IPS-18c (cell line): Measurements from ENCODE around the gene SLC38A1.
"Not testable (repeated sequence)": the region's sequence is repeated elsewhere in the genome, so short reads cannot be mapped to it uniquely, and the experiment has no call there.

Experiments used
- H3K4me3 ChIP-seq: 2 replicates; pipeline ENCODE4 v1.7.0; 2013; ENCODE audit warnings: low read depth, mild to moderate bottlenecking, low read length, moderate library complexity; ENCODE audit not compliant: insufficient read depth
- H3K9me3 ChIP-seq: one replicate; pipeline ENCODE4 v1.6.1; 2013; ENCODE audit warnings: mild to moderate bottlenecking, low read length, moderate library complexity; ENCODE audit not compliant: control insufficient read depth, insufficient read depth

Gene SLC38A1

DNA sequence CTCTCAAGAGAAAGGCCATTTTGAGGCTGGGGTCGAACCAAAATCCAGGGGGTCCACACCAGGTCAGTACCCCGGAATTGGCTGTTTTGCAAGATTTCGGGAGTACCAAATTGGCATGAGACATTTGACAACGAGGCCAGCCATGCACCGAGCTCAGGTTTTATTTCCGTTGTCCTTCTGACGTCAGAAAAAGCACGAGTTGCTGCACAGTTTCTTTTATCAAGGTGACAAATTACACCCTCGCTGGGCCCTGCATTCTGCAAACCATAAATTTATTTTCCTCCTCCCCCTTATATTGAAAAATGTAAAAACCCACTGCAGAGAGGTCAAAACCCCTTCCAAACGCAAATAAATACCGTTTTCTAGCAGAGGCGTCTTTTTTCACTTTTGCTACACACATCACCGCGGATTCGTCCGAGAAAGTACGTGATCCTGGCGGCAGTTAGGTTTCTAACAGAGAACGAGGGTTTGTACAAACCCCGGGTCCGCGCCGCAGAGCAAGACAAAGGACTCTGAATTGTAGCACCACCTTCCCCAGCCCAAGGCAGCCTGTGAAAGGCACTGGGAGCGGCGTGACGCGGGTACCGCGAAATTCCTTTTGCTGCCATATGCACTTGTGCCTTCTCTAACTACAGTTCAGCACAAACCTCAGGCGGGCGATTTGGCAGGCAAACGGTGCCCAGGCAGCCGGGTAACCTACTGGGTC is 1.8 kb downstream of the SLC38A1 start:
- H3K4me3 ChIP-seq, result peak overlapping the region; percentile 92
- no peaks in the 10 kb centered on the region for H3K9me3 ChIP-seq

DNA sequence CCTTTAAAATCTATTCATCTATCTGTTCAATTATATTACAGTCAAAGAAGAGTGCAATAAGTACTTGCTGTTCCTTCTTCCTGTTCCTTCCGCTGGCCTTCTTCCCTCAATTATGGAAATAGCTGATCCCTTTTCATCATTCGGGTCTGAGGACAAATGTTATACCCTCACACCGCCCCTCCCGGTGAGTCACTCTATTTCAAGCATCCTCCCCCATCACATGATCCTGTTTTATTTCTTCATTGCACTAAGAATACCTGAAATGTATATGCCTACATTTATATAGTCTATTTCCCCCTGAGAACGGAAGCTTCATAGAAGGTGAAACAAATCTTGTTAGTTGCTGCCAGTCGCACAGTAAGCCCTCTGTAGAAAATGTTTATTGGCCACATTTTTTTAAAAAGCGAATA is 2.5 kb downstream of the SLC38A1 start:
- no peaks in the 10 kb centered on the region for H3K9me3 ChIP-seq

DNA sequence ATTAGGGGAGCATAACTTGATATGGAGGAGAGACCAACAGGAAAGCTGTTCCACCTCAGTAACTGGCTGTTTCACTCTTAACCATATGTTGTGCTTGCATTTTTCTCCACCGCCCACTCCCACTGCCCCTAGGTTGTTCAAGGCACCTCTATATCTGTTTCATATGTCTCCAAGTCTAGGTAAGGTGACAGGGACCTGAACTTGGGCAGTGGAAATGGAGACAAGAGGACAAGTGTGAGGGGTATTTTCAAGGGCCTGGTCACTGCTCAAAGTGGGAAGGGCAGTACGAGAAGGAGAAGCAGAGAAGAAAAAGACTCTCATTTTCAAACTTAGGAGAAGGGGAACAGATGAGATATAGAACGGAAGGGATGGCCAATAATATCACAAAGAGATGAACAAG is 3.1 kb downstream of the SLC38A1 start:
- Histone ChIP-seq H3K9me3 (no peaks in the 10 kb centered on the region), H3K4me3 (peak overlapping the region; percentile 24; the same call in 1 of the 2 replicates)

More for the DNA sequence above, 2.5 kb downstream of the SLC38A1 start:
- H3K4me3 ChIP-seq, result peak overlapping the region; percentile 92

DNA sequence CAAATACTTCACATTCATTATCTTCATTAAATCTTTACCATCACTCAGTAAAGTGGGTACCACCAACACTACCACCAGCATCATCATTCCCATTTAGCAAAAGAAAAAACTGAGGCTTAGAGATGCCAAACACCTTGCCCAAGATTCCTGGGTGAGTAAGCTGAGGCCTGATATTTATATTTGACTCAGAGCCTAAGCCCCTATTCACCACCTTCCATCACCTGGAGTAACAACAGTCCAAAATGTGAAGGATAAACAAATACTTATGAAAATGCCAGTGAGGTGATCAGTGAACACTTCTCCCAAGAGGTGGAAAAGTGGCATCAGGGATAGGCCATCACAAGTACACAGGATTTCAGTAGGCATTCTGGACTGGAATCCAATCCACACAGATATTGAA is 3.7 kb downstream of the SLC38A1 start:
- H3K9me3 ChIP-seq, result no peaks in the 10 kb centered on the region
- no peak overlapping the region for H3K4me3 ChIP-seq

DNA sequence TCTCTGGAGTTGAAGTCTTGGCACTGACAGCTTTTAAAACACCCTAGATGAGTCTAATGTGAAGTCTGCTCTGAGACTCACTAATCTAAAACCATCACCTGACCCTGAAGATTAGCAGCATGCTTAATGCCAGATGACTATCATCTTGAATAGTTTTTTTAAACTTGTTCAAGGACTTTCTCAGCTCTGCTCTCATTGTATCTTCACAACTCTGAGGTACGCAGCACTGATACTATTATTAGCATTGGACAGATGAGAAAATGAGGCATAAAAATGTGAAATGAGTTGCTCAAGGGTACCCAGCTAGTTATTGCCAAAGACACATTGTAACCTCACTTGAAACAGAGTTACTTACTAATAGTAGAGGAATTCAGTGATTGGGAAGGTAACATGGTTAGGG is 4.8 kb downstream of the SLC38A1 start:
- Histone ChIP-seq H3K9me3 (no peaks in the 10 kb centered on the region), H3K4me3 (no peak overlapping the region)

DNA sequence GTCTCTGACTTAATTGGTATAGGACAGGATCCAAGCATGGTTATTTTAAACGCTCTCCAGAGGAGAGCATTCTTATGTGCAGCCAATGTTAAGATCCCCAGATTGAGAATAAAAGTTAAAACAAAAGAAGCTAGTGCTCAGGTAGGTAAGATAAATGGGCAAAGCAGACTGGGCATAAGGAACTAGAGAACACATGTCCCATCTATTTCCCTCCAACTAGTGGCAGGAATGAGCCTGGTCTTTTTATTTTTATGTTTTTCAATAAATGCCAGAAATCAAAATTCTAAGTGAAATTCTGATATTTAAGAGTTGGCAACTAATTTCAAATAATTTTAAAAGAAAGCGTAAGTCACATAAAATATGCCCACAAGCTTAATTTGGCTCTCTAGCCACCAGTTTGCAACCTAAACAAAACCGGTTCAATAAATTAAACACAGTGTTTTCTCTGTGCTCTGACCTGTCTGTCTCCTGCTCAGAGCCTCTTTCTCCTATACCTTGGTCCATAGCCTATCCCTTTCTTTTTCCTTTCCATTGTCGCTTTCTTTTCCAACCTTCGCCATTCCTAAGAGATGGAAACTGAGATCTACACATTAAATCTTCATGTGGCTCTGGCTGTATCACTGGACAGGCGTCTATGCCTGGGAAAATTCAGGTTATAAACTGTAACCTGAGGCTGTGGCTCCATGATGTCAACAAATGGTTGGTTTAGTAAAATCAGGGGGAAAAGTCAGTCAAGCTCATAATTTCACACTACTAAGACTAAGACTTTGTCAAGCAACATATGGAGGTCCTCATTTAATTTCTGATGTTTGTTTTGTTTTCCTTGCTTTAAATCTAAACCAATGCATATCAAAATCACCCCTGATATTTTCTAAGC is 5.5 kb downstream of the SLC38A1 start:
- H3K4me3 ChIP-seq, result no peak overlapping the region
- H3K9me3 ChIP-seq, result no peaks in the 10 kb centered on the region

DNA sequence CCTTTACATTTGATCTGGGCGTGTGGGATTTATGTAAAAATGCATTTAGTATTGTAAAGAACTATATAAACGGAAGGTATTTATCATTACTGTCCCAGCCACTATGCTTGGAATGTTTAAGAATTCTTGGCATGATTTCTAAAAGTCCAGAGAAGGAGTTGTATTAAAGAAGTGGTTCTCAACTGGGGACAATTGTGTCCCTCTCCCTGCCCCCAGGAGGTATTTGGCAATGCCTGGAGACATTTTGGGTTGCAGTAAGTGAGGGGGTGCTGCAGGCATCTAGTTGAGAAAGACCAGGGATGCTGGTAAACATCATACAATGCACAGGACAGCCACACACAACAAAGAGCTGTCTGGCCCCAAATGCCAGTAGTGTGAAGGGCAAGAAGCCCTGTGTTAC is 7.2 kb downstream of the SLC38A1 start:
- Histone ChIP-seq H3K9me3 (no peaks in the 10 kb centered on the region), H3K4me3 (no peak overlapping the region)

DNA sequence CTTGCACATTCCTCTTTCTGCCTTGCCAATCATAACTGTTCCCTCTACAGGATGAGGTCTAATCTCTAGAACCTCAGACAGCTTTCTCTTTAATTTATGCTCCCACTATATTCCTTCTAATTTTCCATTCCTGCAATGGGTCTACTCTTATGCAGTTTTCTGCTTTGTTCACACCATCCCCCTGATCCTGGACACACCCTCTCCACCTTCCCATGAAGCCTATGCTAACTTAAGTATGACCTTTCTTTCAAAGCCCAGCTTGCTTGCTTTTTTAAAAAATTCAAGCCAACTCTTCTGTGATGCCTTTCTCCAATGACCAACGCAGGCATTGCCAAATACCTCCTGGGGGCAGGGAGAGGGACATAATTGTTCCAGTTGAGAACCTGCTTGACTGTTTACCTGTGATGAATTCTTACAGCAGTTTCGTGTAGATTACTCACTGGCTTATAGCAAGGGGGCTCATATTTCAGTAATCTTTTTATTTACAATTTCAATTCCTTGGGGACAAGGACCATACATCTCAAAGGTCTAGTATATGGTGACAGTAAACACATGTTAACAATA is 7.8 kb downstream of the SLC38A1 start:
- H3K4me3 ChIP-seq, result no peak overlapping the region
- no peaks in the 10 kb centered on the region for H3K9me3 ChIP-seq

DNA sequence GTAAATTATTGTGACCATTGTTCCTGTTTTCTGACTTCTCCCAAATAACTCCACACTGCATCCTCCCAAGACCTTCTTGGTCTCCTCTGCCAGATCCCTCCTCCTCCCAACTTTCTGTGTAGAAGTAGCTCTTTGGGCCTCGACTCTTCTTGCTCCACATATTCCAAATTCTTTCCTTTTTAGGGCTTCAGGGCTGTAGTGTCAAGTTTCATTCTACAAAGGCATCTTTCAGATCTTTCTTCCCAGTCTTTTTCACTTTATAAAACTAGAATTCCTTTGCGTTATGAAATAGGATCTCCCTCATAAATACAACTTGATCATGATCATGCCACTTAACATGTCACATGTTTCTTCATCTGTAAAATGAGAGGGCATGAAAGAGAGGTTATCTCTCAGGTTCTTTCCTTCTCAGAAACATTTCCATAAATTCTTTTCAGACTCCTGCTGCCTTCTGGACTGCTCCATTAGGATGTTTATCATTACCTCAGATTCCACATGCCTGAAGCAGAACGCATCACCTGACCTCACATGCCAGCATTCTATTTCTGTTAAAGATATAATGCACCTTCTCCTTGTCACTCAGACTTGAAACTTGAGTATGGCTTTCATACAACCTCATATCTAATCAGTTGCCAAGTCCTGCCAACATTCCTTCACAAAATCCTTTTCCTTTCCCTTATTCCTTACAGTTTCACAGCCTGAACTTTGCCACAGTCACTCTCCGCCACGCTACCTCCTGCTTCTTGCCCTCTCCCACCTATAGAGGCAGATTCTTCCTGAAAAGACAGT is 8.5 kb downstream of the SLC38A1 start:
- Histone ChIP-seq H3K4me3 (no peak overlapping the region), H3K9me3 (no peaks in the 10 kb centered on the region)

DNA sequence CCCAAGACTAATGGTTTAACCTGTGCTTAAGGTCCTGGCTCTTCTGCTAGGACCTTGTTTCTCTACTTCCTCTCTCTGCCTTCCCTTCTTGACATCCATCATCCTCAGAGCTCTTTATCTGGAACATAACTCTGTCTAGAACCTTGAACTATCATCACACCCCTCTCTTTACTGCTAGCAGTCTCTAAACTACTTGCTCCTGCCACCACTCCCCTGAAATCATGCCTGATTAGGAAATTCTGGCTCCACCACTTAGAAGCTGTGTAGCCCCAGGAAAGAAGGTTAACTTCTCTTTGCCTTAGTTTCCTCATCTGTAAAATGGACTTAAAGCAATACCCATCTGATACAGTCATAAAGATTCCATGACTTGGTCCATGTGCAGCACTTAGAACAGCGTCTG is 9.1 kb downstream of the SLC38A1 start:
- H3K4me3 ChIP-seq, result no peak overlapping the region

DNA sequence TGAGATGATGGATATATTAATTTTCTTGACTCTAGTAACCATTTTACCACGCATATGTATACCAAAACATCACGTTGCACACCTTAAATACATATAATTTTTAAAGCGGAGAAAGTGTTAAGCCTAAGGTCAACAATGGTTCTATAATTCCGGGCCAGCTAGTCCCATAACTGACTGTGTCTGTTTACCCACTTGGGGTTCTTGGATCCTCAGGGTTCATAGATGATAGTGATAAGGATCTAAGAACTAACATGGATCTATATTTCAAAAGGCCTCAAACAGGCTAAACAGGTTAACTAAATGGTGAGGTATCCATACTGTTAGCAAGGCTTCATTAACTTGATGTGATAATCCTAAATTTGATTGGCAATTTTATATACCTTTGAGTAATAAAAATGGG is 9.8 kb downstream of the SLC38A1 start:
- no peaks in the 10 kb centered on the region for H3K9me3 ChIP-seq
- no peak overlapping the region for H3K4me3 ChIP-seq

More for the DNA sequence above, 9.1 kb downstream of the SLC38A1 start:
- no peaks in the 10 kb centered on the region for H3K9me3 ChIP-seq

DNA sequence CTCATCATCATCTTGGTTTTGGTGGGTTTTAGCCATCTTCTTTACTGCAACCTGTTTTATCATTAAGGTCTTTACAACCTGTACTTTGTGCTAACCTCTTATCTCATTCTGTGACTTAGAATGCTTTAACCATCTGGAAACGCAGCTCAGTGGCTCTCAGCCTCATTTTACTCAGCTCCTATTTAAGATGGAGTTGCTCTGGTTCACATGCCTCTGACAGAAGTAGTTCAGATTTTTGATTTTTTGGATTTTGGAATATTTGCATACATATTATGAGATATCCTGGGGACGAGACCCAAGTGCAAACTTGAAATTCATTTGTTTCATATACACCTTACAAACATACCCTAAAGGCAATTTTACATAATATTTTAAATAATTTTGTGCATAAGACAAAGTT is 10.7 kb downstream of the SLC38A1 start:
- no peak overlapping the region for H3K4me3 ChIP-seq
- no peaks in the 10 kb centered on the region for H3K9me3 ChIP-seq

DNA sequence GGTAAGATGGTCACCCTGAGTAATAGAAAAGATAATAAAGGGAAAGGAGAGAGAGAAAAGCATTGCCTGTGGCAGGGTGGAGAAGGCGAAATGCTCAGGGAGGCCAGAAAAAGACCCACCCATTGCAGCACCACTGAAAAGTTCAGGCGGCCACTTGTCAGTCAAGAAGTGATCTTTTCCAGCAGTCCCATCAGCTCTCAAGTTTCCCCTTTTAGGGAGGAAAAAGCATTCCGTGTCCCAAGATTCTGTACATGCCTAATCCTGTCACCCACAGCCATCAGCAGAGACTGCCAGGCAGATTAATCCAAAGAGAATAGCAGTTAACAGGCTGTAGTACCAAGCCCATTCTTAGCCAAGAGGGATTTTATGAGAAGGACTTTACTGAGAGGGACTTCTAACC is 11.9 kb downstream of the SLC38A1 start:
- Histone ChIP-seq H3K4me3 (no peak overlapping the region), H3K9me3 (no peaks in the 10 kb centered on the region)

DNA sequence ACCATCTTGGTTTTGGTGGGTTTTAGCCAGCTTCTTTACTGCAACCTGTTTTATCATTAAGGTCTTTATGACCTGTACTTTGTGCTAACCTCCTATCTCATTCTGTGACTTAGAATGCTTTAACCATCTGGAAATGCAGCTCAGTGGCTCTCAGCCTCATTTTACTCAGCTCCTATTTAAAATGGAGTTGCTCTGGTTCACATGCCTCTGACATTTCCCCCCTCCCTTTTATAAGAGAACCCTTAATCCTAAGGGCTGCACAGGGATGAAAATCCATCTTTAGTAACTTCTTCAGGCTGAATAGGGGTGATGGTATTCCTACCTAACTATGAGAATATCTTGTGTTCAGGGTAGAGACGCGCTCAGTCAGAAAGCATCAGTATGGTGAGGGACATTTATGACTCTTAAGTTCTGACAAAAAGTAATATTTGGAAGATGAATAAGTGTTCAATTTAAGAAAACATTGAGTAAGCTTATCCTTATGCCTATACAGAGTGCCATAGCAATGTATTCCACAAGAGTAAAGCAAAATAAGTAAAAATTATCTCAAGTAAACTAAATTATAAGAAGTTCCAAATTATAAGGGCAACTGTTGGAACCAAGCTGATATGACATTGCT is 15.2 kb downstream of the SLC38A1 start:
- H3K4me3 ChIP-seq, result no peak overlapping the region
- H3K9me3 ChIP-seq, result no peaks in the 10 kb centered on the region

DNA sequence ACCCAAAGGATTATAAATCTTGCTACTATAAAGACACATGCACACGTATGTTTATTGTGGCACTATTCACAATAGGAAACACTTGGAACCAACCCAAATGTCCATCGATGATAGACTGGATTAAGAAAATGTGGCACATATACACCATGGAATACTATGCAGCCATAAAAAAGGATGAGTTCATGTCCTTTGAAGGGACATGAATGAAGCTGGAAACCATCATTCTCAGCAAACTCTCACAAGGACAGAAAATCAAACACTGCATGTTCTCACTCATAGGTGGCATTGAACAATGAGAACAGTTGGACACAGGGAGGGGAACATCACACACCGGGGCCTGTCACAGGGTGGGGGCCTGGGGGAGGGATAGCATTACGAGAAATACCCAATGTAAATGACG is 16.8 kb downstream of the SLC38A1 start:
- H3K9me3 ChIP-seq, H3K4me3 ChIP-seq: not testable (repeated sequence)

DNA sequence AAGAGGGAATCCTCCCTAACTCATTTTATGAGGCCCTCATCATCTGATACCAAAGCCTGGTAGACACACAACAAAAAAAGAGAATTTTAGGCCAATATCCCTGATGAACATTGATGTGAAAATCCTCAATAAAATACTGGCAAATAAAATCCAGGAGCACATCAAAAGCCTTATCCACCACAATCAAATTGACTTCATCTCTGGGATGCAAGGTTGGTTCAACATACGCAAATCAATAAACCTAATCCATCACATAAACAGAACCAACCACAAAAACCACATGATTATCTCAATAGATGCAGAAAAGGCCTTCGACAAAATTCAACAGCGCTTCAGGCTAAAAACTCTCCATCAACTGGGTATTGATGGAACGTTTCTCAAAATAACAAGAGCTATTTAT is 18.9 kb downstream of the SLC38A1 start:
- not testable (repeated sequence) for H3K9me3 ChIP-seq, H3K4me3 ChIP-seq
